GM12801 (cell line): ENCODE data around the gene TRAPPC5.

Experiments
- TF ChIP-seq, protein P1 (sequence below): IDR thresholded peaks from one replicate; pipeline ENCODE4 v1.5.1; 2011; ENCODE audit warnings: control low read depth; ENCODE audit not compliant: insufficient read length; ENCODE audit errors: extremely low read depth

The TRAPPC5 gene

DNA sequence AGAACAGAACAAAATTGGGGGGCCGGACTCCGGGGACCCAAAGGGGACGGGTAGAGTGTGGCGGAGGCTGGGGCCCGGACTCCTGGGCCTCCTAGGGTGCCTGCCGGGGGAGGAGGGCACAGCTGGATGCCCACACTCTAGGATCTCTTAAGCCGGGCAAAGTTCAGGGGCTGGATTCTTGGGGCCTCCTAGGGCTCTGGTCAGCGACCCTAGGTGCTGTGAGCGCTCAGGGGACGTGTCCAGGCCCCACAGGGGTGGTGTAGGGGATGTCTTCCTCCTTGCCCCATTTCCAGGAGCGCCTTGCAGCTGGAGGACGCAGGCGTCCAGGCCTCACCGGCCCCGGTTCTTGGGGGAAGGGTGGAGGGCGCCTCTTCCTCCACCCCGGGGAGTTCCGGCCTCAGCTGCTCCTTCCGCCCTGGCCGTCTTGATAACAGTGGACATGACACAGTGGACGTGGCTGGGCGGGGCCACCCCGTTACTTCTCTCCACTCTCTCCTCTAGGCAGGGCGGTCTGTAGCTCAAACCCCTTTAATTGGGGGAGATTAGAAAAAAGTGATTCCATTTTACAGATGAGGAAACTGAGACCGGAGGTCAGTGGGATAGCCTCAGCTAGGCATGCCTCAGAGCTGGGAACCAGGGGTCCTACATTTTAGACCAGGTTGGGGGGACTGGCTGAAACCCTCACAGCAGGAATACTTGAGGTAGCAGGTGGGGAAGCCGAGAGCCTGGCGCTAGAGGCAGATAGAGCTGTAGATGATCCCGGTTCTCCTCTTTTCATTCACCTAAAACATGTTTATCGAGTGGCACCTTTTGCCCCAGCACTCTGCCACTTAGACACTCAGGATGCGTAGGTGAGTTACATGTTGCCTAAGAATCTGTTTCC is 43.0 kb upstream of the TRAPPC5 start:
- TF ChIP-seq, protein P1, sequence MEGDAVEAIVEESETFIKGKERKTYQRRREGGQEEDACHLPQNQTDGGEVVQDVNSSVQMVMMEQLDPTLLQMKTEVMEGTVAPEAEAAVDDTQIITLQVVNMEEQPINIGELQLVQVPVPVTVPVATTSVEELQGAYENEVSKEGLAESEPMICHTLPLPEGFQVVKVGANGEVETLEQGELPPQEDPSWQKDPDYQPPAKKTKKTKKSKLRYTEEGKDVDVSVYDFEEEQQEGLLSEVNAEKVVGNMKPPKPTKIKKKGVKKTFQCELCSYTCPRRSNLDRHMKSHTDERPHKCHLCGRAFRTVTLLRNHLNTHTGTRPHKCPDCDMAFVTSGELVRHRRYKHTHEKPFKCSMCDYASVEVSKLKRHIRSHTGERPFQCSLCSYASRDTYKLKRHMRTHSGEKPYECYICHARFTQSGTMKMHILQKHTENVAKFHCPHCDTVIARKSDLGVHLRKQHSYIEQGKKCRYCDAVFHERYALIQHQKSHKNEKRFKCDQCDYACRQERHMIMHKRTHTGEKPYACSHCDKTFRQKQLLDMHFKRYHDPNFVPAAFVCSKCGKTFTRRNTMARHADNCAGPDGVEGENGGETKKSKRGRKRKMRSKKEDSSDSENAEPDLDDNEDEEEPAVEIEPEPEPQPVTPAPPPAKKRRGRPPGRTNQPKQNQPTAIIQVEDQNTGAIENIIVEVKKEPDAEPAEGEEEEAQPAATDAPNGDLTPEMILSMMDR = no peak

DNA sequence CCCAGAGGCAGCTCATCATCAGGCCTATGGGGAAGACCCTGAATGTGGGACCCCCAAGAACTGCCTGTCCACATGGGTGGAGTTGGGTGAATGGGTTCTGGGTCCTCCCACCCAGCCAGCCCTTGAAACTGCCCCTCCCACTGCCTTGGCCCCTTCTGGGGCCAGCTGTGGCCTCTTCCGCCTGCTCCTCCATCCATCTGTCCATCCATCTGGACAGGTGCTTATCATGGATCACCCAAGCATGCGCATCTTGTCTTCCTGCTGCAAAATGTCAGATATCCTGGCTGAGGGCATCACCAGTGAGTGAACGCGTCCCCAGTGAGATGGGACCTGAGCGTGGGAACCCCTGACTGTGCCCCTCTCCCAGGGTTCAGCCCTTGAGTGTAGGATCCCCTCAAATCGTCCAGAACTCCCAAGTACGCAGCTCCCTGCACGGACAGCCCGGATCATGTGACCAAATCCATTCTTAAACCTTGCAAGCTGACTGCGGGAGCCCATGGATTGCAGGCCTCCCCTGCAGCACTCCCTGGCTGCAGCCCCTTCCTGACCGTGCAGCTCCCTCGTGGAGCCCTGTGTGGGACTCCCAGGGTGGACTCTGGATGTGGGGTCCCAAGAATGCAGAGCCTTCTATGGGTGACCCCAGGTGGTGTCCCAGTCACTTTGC is 41.7 kb upstream of the TRAPPC5 start:
- TF ChIP-seq, protein P1 = no peak

GRCh38 chr19:7639863-7640348 is 40.7 kb upstream of the TRAPPC5 start:
- TF ChIP-seq, protein P1 = no peak

DNA sequence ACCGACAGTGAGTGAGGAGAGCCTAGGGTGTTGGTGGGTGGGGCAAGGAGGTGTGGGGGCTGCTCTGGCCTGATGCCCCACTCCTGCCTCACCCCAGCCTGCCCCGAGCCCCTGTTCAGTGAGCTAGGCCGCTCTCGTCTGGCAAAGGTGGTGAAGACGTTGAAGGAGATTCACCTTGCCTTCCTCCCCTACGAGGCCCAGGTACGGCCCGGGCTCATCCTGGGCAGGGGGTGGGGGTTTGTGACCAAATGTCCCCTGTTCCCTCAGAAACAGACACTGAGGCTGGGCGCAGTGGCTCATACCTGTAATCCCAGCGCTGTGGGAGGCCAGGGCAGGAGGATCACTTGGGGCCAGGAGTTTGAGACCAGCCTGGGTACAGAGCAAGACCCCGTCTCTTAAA is 39.8 kb upstream of the TRAPPC5 start:
- TF ChIP-seq, protein P1 = no peak

DNA sequence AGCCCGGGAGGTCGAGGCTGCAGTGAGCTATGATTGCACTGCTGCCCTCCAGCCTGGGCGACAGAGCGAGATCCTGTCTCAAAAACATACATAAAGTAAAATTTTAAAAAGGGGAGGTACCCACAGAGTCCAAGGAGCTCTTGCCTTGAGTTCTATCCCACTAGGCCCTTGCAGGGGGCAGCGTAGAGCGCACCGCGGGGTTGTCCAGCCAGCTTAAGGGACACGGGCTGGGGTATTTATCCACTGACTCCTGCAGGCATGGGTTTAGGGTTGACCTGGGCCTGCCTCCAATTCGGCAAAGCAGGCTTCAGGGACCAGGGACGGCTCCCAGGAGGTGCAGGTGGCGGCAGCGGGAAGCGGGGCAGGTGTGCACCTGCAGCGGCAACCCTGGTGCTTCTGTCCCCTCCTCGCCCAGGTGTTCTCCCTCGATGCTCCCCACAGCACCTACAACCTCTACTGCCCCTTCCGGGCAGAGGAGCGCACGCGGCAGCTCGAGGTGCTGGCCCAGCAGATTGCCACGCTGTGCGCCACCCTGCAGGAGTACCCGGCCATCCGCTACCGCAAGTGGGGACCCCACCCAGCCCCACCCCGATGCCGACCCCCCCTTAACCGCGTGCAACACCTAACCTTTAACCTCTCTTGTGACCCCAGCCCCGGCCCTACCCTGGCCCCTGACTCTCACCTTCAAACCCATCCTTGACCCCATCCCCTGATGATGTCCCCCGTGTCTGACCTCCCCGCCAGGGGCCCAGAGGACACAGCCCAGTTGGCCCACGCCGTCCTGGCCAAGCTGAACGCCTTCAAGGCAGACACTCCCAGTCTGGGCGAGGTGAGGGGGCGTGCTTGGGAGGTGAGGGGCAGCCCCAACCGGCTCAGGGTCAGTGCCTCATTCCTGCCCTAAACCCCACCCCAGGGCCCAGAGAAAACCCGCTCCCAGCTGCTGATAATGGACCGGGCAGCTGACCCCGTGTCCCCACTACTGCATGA is 39.0 kb upstream of the TRAPPC5 start:
- TF ChIP-seq, protein P1 = no peak

DNA sequence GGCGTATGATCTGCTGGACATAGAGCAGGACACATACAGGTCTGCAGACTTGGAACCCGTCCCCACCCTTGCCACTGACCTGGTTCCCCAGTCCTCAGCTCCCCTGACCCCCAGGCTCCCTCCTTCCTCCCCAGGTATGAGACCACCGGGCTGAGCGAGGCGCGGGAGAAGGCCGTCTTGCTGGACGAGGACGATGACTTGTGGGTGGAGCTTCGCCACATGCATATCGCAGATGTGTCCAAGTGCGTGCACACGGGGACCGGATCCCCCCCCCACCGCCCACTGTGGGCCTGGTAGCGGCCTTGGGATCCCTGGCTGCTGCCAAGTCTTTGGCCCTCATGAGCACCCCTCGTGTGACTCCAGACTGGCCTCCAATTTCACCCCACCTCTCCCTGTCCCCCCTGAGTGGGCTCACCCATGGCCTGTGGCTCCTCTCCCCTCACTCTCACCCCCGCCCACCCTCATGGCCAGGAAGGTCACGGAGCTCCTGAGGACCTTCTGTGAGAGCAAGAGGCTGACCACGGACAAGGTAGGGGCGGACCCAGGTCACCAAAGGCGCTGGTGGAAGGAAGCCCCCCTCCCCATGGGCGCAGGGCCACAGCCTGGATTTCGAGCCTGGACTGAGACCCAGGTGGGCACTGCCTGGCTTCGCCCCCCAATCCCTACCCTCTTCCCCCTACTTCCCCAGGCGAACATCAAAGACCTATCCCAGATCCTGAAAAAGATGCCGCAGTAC is 38.2 kb upstream of the TRAPPC5 start:
- TF ChIP-seq, protein P1 = no peak
